Spinal cord (tissue), 10 donors: ENCODE results near the gene NMNAT2. TPM values are rescaled to one million over a fixed set of nuclear protein-coding genes. Genes with fewer than 3 reads are reported as not detected.

ENCODE experiments used
- DNase-seq, 6 donors: peaks; one replicate each; pipeline versions ENCODE4 v3.0.0 to v3.0.0-alpha.2; 2013 to 2015; ENCODE audit warnings: low spot score in 6 of 6, low read depth in 4 of 6
- H3K27ac ChIP-seq: one replicate; pipeline ENCODE4 v1.5.1; 2013; ENCODE audit warnings: low read depth, low read length, control low read depth
- H3K27me3 ChIP-seq: one replicate; pipeline ENCODE4 v1.6.1; 2013; ENCODE audit warnings: low read length; ENCODE audit not compliant: control insufficient read depth, insufficient read depth
- H3K36me3 ChIP-seq: one replicate; pipeline ENCODE4 v1.6.1; 2013; ENCODE audit warnings: low read length; ENCODE audit not compliant: control insufficient read depth, insufficient read depth
- H3K4me1 ChIP-seq: one replicate; pipeline ENCODE4 v1.6.1; 2013; ENCODE audit warnings: low read length; ENCODE audit not compliant: control insufficient read depth, insufficient read depth
- H3K4me3 ChIP-seq: one replicate; pipeline ENCODE4 v1.5.1; 2013; ENCODE audit warnings: low read depth, low read length, control low read depth
- H3K9me3 ChIP-seq: one replicate; pipeline ENCODE4 v1.6.1; 2013; ENCODE audit warnings: low read length; ENCODE audit not compliant: control insufficient read depth, insufficient read depth
- WGBS: methylation state at CpG from one replicate; pipeline ENCODE4 v1.1.5; 2013; ENCODE audit warnings: missing lambda C conversion rate; ENCODE audit not compliant: insufficient coverage; 5-methylcytosine and 5-hydroxymethylcytosine counted together
- polyA plus RNA-seq, 2 donors: library from polyadenylated mRNA; unstranded; fragments of 120-200 nt; gene quantifications; one replicate each; pipeline ENCODE4 v1.2.1, GENCODE V29; 2013; ENCODE audit not compliant: insufficient read length in 2 of 2
- total RNA-seq, 2 donors: library from RNA; depleted of rRNA in 1 of 2; stranded (reverse); fragments of 120-200 nt in 1 of 2; fragments of >200 nt in 1 of 2; gene quantifications; one replicate each; pipeline versions ENCODE4 v1.2.3 to v1.2.4, GENCODE V29; 2013 to 2014
- donor health status: healthy.

NMNAT2 gene
- total and polyA plus RNA-seq, 4 donors: 20.8 to 65.9 (median 45.4) TPM

GRCh38 chr1:183330335-183330734 is 87.8 kb downstream of the NMNAT2 start:
- Histone ChIP-seq H3K36me3 (no peaks in the 10 kb centered on the region), H3K27me3 (no peaks in the 10 kb centered on the region), H3K27ac (peak overlapping the region; percentile 22), H3K9me3 (no peaks in the 10 kb centered on the region), H3K4me1 (peaks cover 30% of the 10 kb centered on the region), H3K4me3 (no peak overlapping the region)
- 9% methylated on average over 1 of the region's 4 CpGs for WGBS
- no peak for DNase-seq

DNA sequence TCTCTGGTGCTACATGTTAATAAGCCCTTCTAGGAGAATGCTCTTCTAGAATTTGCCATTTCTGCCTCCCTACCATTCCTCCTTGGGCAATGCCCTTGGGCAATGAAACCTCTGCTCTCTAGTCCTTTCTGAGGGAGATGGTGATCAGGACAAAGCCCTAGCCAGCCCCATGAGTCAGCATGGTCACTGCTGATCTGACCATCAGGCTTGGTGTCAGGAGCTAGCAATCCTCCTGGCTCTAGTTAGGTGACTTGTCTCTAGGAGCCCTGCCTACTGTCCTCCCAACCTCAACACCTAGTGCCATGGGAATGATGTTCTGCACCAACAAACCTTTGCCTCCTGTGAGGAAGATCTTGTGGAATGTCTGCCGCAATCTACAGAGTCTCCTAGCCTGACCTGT is 89.8 kb downstream of the NMNAT2 start:
- H3K27me3 ChIP-seq: no peaks in the 10 kb centered on the region
- peaks cover 30% of the 10 kb centered on the region for H3K4me1 ChIP-seq
- no peak for DNase-seq
- WGBS: no CpG with 5 or more reads among the region's 1 CpG
- no peaks in the 10 kb centered on the region for H3K9me3 ChIP-seq
- peak overlapping the region; percentile 19 for H3K27ac ChIP-seq
- H3K4me3 ChIP-seq: no peak overlapping the region
- H3K36me3 ChIP-seq: no peaks in the 10 kb centered on the region

DNA sequence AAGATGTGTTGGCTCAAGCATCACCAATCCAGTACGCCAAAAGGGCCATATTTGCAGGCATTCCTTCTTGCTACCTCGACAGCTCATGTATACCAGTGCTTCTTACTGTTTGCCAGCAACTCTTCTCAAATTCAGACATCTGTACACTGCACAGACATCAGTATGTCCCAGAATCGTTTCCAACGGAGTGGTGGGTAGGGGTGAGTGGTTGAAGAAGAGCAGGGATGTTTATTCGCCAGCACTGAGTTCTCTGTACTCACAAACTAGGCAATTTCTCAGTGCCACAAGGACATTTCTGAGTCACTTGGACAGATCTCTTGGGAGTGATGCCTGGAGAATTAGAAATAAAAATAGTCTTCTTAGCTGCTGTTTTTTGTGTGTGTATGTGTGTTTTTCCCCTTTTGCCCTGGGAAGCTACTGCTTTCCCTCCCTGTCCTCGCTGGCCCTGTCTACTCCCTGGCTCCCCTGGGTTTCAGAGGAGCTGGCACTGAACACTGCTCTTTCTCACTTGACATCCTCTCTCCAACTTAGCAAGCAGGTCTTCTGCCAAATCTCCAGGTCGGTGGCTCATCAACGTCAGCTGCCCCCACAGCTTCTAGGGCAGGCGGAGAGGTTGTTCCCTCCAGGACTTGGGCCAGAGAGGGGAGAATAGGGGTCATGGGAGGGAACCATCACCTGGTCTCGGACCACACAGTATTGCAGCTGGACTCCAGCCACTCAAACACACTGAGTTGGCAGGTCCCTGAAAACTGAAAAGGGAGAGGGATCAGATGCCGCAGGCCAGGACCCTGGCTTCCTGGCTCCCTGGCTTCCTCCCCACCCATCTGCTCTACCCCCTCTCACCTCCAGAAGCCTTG is 90.5 kb downstream of the NMNAT2 start:
- Histone ChIP-seq H3K27ac (peak overlapping the region; percentile 19), H3K9me3 (no peaks in the 10 kb centered on the region), H3K4me3 (no peak overlapping the region), H3K36me3 (no peaks in the 10 kb centered on the region), H3K4me1 (peaks cover 28% of the 10 kb centered on the region), H3K27me3 (no peaks in the 10 kb centered on the region)
- WGBS: 38% methylated on average over 5 of the region's 11 CpGs
- peak in 1 of 6 donors; percentile 58 for DNase-seq

DNA sequence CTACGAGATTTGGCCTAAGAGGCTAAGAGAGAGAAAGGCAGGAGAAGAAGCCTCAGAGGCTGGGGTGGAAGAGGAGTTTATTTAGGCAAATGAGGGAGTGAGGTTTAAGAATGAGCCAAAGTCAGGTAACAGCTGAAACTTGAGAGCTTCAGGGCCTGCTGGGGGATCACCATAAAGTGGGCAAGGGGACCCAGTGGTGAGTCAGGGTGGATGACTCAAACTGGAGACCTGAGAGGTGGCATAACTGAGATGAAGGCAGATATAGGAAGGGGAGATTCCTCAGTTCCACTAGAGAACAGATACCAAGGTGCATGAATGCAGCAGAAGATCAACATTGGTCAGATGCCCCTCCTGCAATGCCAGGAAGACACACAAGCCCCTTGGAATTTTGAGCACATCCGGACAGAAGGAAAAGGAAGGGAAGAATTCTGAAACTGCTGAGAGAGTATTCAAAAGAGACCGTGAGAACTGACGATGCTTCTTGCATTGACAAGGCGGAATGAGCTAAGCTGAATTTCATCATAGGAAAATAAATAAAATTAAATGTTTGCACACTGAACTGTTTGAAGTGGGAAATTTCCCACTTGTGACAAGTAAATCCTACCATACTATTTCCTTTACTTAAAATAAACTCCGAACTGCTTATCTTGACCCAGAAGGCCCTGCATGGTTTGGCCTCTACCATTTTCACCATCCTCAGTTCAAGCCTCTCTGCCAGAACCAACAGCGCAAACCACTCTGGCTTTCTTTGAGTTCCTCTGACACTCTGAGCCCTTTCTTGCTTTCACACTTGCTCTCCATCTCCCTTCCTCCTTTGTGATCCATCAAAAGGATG is 94.1 kb downstream of the NMNAT2 start:
- Histone ChIP-seq H3K36me3 (no peaks in the 10 kb centered on the region), H3K27ac (no peak overlapping the region), H3K27me3 (no peaks in the 10 kb centered on the region), H3K4me3 (no peak overlapping the region), H3K4me1 (peaks cover 10% of the 10 kb centered on the region), H3K9me3 (no peaks in the 10 kb centered on the region)
- no peak for DNase-seq
- 92% methylated on average over 3 of the region's 7 CpGs for WGBS

DNA sequence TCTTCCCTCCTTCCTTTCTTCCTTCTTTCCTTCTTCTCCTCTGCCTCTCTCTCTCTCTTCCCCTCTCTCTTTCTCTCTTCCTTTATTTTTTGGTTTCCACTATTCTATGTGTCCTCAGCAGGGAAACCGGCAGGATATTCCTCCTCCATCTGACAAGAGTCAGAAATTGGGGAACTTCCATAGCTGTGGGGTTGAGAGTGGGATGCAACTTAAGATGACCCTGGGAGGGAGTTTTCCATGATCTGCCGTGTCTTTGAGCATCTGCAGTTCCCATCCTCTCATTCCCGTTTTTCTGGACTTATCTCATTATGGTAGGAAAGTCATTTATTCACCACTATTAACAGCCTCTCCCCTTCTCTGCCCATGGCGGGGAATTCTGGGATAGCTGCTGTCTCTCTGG is 98.6 kb downstream of the NMNAT2 start:
- no CpG with 5 or more reads among the region's 4 CpGs for WGBS

GRCh38 chr1:183319051-183319450 is 99.1 kb downstream of the NMNAT2 start:
- 94% methylated on average over 3 of the region's 4 CpGs for WGBS
- Histone ChIP-seq H3K27me3 (no peaks in the 10 kb centered on the region), H3K4me1 (no peaks in the 10 kb centered on the region), H3K4me3 (no peak overlapping the region), H3K9me3 (no peaks in the 10 kb centered on the region), H3K36me3 (no peaks in the 10 kb centered on the region), H3K27ac (no peak overlapping the region)
- no peak for DNase-seq

More for the DNA sequence above, 98.6 kb downstream of the NMNAT2 start:
- Histone ChIP-seq H3K36me3 (no peaks in the 10 kb centered on the region), H3K4me3 (no peak overlapping the region), H3K4me1 (no peaks in the 10 kb centered on the region), H3K9me3 (no peaks in the 10 kb centered on the region), H3K27me3 (no peaks in the 10 kb centered on the region), H3K27ac (no peak overlapping the region)
- DNase-seq: no peak

GRCh38 chr1:183318433-183318832 is 99.7 kb downstream of the NMNAT2 start:
- Histone ChIP-seq H3K4me1 (no peaks in the 10 kb centered on the region), H3K36me3 (no peaks in the 10 kb centered on the region), H3K9me3 (no peaks in the 10 kb centered on the region), H3K27me3 (no peaks in the 10 kb centered on the region), H3K4me3 (no peak overlapping the region), H3K27ac (no peak overlapping the region)
- 100% methylated on average over 1 of the region's 4 CpGs for WGBS
- peak in 1 of 6 donors; percentile 66 for DNase-seq

- H3K27ac ChIP-seq: no peak overlapping the region
- no peak overlapping the region for H3K4me3 ChIP-seq
- no peaks in the 10 kb centered on the region for H3K4me1 ChIP-seq
- 68% methylated on average over 4 of the region's 6 CpGs for WGBS
- H3K9me3 ChIP-seq: no peaks in the 10 kb centered on the region
- no peaks in the 10 kb centered on the region for H3K36me3 ChIP-seq
- H3K27me3 ChIP-seq: no peaks in the 10 kb centered on the region
- DNase-seq: no peak
These were observed 102.0 kb downstream of the NMNAT2 start for GRCh38 chr1:183315991-183316758.

DNA sequence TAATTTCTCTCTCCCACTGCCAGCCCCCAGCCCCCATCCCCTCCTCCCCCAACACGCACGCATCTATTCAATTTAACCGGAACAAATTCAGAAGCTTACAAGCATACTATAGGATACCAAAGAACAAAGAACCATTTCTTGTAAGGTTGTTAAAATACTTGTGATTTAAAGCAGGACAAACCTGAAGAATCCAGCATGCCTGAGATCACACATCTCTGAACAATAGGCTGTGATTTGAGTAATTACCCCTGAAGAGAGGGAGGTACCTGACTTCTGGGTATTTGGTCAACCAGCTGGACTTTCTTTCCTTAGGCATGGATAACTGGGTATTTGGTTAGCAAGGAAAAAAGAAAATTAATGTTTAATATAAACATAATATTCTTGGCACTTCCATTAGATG is 105.1 kb downstream of the NMNAT2 start:
- Histone ChIP-seq H3K4me3 (no peak overlapping the region), H3K27me3 (no peaks in the 10 kb centered on the region), H3K27ac (no peak overlapping the region), H3K4me1 (peaks cover 4% of the 10 kb centered on the region), H3K36me3 (no peaks in the 10 kb centered on the region), H3K9me3 (no peaks in the 10 kb centered on the region)
- DNase-seq: no peak
- WGBS: no CpG with 5 or more reads among the region's 3 CpGs
